Suprapubic skin (tissue), 4 donors: ENCODE results near the gene PABPN1. TPM values are rescaled to one million over a fixed set of nuclear protein-coding genes. Genes with fewer than 3 reads are reported as not detected.

Source experiments
- DNase-seq, 2 donors: peaks; one replicate each; pipeline ENCODE4 v3.0.0-alpha.2; 2019; ENCODE audit warnings: low spot score in 2 of 2
- H3K27ac ChIP-seq: fragments of 200-600 bp; sonication (generic); one replicate; pipeline ENCODE4 v1.5.1; 2019
- H3K27me3 ChIP-seq: fragments of 200-600 bp; sonication (generic); one replicate; pipeline ENCODE4 v1.5.1; 2019
- H3K36me3 ChIP-seq: fragments of 200-600 bp; sonication (generic); one replicate; pipeline ENCODE4 v1.5.1; 2019
- H3K4me1 ChIP-seq: fragments of 200-600 bp; sonication (generic); one replicate; pipeline ENCODE4 v1.5.1; 2019
- H3K4me3 ChIP-seq: fragments of 200-600 bp; sonication (generic); one replicate; pipeline ENCODE4 v1.5.1; 2019; ENCODE audit warnings: mild to moderate bottlenecking
- H3K9me3 ChIP-seq: fragments of 200-600 bp; sonication (generic); one replicate; pipeline ENCODE4 v1.5.1; 2019
- EP300 ChIP-seq: sonication (generic); formaldehyde crosslinking; IDR thresholded peaks from one replicate; pipeline ENCODE4 v1.6.1; 2017; ENCODE audit warnings: antibody characterized with exemption
- POLR2A ChIP-seq, 2 donors: fragments of 450-650 bp; IDR thresholded peaks; one replicate each; pipeline ENCODE4 v1.6.1; 2017; ENCODE audit warnings: antibody characterized with exemption in 2 of 2, mild to moderate bottlenecking in 2 of 2, moderate library complexity in 2 of 2
- POLR2AphosphoS5 ChIP-seq, 3 donors: sonication (generic); formaldehyde crosslinking; IDR thresholded peaks; one replicate each; pipeline ENCODE4 v1.6.1; 2017; ENCODE audit warnings: antibody characterized with exemption in 3 of 3
- WGBS: methylation state at CpG from one replicate; pipeline ENCODE4 v1.1.5; 2018; 5-methylcytosine and 5-hydroxymethylcytosine counted together
- total RNA-seq, 4 donors: library from RNA; depleted of rRNA; stranded (reverse); fragments of >200 nt; gene quantifications; one replicate each; pipeline ENCODE4 v1.1.0, GENCODE V29; 2016
- TF ChIP-seq, protein P1 (sequence below), 2 donors: fragments of 200-600 bp in 1 of 2; fragments of 450-650 bp in 1 of 2; sonication (generic) in 1 of 2; IDR thresholded peaks; one replicate each; pipeline ENCODE4 v1.5.1; 2016 to 2019; ENCODE audit warnings: antibody characterized with exemption in 2 of 2, mild to moderate bottlenecking in 1 of 2, moderate library complexity in 1 of 2

PABPN1 gene
- total RNA-seq, 4 donors from 2014 or later = 45.1 to 109 (median 58.8) TPM

DNA sequence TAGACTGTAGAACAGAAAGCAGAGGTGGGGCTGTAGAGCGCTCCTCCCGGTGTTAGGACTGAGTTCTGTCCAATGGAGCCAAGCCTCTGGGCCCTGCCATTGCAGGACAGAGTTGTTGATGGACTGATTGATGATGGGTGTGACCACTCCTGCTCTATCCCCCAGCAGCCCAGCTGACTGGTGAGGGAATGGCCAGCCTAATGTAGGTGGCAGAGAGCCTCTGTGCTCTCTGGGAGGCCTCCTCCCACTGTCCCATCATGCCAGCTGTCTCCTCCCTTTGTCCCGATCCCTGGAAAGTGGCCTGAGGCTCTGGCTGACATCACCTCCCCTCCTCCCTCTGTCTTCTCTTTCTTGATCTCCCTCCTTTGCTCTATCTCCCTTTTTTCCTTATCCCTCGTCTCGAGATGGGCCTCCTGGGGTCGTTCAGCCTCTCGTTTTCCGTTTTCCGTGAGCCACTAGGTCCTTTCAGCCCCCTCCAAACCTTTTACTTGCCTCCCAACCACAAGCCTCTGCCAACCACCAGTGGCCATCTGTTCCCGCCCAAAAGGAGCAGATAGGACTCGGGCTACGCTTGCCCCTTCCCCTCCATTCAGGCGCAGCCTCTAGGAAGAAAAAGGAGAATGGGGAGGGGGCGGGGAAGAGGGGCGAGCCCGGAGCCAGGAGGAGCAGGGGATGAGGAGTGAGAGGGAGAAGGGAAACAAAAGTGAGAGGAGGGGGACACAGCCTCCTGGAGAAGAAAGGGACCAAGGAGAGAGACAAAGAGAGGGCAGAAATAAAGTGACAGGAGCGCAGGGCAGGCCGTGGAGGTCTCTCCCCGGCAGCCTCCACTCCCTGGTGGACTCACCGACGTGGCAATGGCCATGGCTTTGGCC lies 43.1 kb downstream of the PABPN1 start:
- H3K36me3 ChIP-seq = peaks cover 13% of the 10 kb centered on the region
- H3K4me1 ChIP-seq = peaks cover 67% of the 10 kb centered on the region
- H3K27ac ChIP-seq = peak overlapping the region; percentile 98
- H3K27me3 ChIP-seq = peaks cover 12% of the 10 kb centered on the region
- no peaks in the 10 kb centered on the region for H3K9me3 ChIP-seq
- DNase-seq = peak in 1 of 2 donors; percentile 83
- TF ChIP-seq POLR2AphosphoS5 (IDR thresholded peaks at IDR 0.05) (no peak), EP300 (no peak), POLR2A (IDR thresholded peaks at IDR 0.05) (no peak)
- TF ChIP-seq, protein P1, sequence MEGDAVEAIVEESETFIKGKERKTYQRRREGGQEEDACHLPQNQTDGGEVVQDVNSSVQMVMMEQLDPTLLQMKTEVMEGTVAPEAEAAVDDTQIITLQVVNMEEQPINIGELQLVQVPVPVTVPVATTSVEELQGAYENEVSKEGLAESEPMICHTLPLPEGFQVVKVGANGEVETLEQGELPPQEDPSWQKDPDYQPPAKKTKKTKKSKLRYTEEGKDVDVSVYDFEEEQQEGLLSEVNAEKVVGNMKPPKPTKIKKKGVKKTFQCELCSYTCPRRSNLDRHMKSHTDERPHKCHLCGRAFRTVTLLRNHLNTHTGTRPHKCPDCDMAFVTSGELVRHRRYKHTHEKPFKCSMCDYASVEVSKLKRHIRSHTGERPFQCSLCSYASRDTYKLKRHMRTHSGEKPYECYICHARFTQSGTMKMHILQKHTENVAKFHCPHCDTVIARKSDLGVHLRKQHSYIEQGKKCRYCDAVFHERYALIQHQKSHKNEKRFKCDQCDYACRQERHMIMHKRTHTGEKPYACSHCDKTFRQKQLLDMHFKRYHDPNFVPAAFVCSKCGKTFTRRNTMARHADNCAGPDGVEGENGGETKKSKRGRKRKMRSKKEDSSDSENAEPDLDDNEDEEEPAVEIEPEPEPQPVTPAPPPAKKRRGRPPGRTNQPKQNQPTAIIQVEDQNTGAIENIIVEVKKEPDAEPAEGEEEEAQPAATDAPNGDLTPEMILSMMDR (IDR thresholded peaks at IDR 0.05) = no peak
- 11% methylated on average over 21 of the region's 21 CpGs for WGBS
- peak overlapping the region; percentile 66 for H3K4me3 ChIP-seq

- Histone ChIP-seq H3K36me3 (peaks cover 5% of the 10 kb centered on the region), H3K4me1 (peaks cover 71% of the 10 kb centered on the region), H3K4me3 (peak within 1 kb of the TSS; percentile 66), H3K27me3 (peaks cover 12% of the 10 kb centered on the region), H3K9me3 (no peaks in the 10 kb centered on the region), H3K27ac (peak within 1 kb of the TSS; percentile 98)
- 4% methylated on average over 8 of the region's 74 CpGs for WGBS
- peak in 1 of 2 donors; percentile 72 for DNase-seq
- TF ChIP-seq POLR2A (IDR thresholded peaks at IDR 0.05) (no peak), POLR2AphosphoS5 (IDR thresholded peaks at IDR 0.05) (peak in 1 of 3 donors; percentile 27)
Observed at GRCh38 chr14:23365036-23365731, 43.9 kb downstream of the PABPN1 start, which contains the start of gene EFS. Gene EFS (minus strand): TSS chr14:23365172. CDS start chr14:23365025, 147 bp downstream.

- H3K27me3 ChIP-seq = peaks cover 12% of the 10 kb centered on the region
- DNase-seq = peak in 1 of 2 donors; percentile 78
- WGBS = under 1% methylated on average over 27 of the region's 51 CpGs
- TF ChIP-seq, protein P1 (IDR thresholded peaks at IDR 0.05) = no peak
- TF ChIP-seq POLR2A (IDR thresholded peaks at IDR 0.05) = peak in 1 of 2 donors; percentile 46
- H3K4me1 ChIP-seq = peaks cover 71% of the 10 kb centered on the region
- peak overlapping the region; percentile 66 for H3K4me3 ChIP-seq
- H3K27ac ChIP-seq = peak overlapping the region; percentile 98
- no peaks in the 10 kb centered on the region for H3K9me3 ChIP-seq
- H3K36me3 ChIP-seq = no peaks in the 10 kb centered on the region
Observed at GRCh38 chr14:23365732-23366425, 44.6 kb downstream of the PABPN1 start.

DNA sequence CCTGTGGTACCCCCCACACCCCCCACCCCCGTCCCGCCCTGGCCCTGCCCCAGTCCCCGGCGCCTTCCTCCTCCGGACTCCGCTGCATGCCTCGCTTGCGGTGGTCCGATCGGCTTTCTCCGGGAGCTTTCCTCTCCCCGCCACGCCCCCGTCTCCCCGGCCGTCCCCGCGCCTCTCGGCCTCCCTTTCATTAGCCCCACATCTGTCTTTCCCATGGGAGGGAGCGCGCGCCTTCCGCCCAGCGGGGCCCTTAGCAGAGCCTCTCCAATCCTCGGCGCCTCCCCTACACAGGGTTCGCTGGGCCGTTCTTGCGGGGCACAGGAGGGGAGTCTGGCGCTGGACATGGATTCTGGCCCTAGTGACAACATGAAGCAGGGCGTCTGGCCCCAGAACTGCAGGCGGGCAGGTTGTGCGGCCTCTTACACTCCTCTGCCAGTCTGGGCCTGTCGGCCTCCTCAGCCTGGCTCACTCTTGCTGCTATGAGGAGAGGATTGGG lies 45.2 kb downstream of the PABPN1 start:
- WGBS = 7% methylated on average over 24 of the region's 34 CpGs
- H3K36me3 ChIP-seq = no peaks in the 10 kb centered on the region
- H3K4me3 ChIP-seq = peak overlapping the region; percentile 66
- peaks cover 69% of the 10 kb centered on the region for H3K4me1 ChIP-seq
- TF ChIP-seq POLR2AphosphoS5 (IDR thresholded peaks at IDR 0.05) (no peak), POLR2A (IDR thresholded peaks at IDR 0.05) (no peak), EP300 (no peak)
- TF ChIP-seq, protein P1 (IDR thresholded peaks at IDR 0.05) = no peak
- peak overlapping the region; percentile 98 for H3K27ac ChIP-seq
- H3K27me3 ChIP-seq = peaks cover 12% of the 10 kb centered on the region
- no peaks in the 10 kb centered on the region for H3K9me3 ChIP-seq
- peak; percentile 85 to 87 for DNase-seq

DNA sequence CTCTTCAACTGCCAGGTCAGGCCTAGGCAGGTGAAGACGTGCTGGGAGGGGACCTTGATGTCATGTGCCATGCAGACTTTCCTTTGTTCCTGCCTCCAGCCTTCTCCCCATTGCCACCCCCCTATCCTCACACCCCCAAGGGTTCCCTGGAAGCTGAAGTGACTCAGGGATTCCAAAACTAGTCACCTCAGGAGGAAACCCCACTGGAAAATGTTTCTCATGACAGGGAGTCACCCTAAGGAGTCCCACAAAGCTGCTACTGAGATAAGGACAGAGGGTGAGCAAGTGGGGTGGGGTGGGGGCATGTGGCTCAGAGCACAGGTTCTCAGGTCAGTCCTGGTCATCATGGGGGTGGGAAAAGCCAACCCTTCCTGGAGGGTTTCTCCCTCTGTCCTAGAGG lies 49.0 kb downstream of the PABPN1 start:
- H3K4me1 ChIP-seq = peaks cover 36% of the 10 kb centered on the region
- no peaks in the 10 kb centered on the region for H3K9me3 ChIP-seq
- H3K4me3 ChIP-seq = no peak overlapping the region
- no peak for DNase-seq
- H3K27ac ChIP-seq = no peak overlapping the region
- 25% methylated on average over 1 of the region's 1 CpG for WGBS
- no peaks in the 10 kb centered on the region for H3K36me3 ChIP-seq
- peaks cover 4% of the 10 kb centered on the region for H3K27me3 ChIP-seq
- TF ChIP-seq POLR2AphosphoS5 (IDR thresholded peaks at IDR 0.05) = no peak
- TF ChIP-seq POLR2A (IDR thresholded peaks at IDR 0.05) = no peak
- TF ChIP-seq EP300 = no peak
